ENCODE measurements around the gene MED13L.

MED13L gene

GRCh38 chr12:116277467-116278278 is at the start of gene MED13L:
Gene MED13L (minus strand): TSS chr12:116277693. CDS start chr12:116277131, 562 bp downstream.
- DNase-seq: peak; percentile 86

- DNase-seq: no peak
Observed at GRCh38 chr12:116325336-116325664, 47.8 kb upstream of the MED13L start.

- DNase-seq: no peak
Observed at GRCh38 chr12:116324654-116325335, 47.3 kb upstream of the MED13L start.

GRCh38 chr12:116323406-116324386 is 46.2 kb upstream of the MED13L start:
- no peak for DNase-seq

- DNase-seq: no peak
Observed at GRCh38 chr12:116321913-116322312, 44.4 kb upstream of the MED13L start.

GRCh38 chr12:116320791-116321217 is 43.3 kb upstream of the MED13L start:
- DNase-seq: no peak

- no peak for DNase-seq
Observed at GRCh38 chr12:116319898-116320621, 42.6 kb upstream of the MED13L start.

- DNase-seq: no peak
Observed at GRCh38 chr12:116319233-116319897, 41.9 kb upstream of the MED13L start.

- DNase-seq: no peak
Observed at GRCh38 chr12:116318576-116319232, 41.2 kb upstream of the MED13L start.

GRCh38 chr12:116317986-116318575 is 40.6 kb upstream of the MED13L start:
- no peak for DNase-seq

GRCh38 chr12:116317139-116317538 is 39.6 kb upstream of the MED13L start:
- DNase-seq: no peak

- DNase-seq: no peak
Observed at GRCh38 chr12:116314477-116314876, 37.0 kb upstream of the MED13L start.

GRCh38 chr12:116313194-116313927 is 35.9 kb upstream of the MED13L start:
- no peak for DNase-seq

- DNase-seq: no peak
Observed at GRCh38 chr12:116310082-116310481, 32.6 kb upstream of the MED13L start.

- no peak for DNase-seq
Observed at GRCh38 chr12:116309343-116309742, 31.9 kb upstream of the MED13L start.

- DNase-seq: no peak
Observed at GRCh38 chr12:116308647-116309046, 31.2 kb upstream of the MED13L start.

- no peak for DNase-seq
Observed at GRCh38 chr12:116306968-116307367, 29.5 kb upstream of the MED13L start.

GRCh38 chr12:116306506-116306905 is 29.0 kb upstream of the MED13L start:
- DNase-seq: no peak

- DNase-seq: no peak
Observed at GRCh38 chr12:116304621-116305020, 27.1 kb upstream of the MED13L start.

GRCh38 chr12:116303929-116304328 is 26.4 kb upstream of the MED13L start:
- no peak for DNase-seq
